Nephron (organoid): ENCODE results near the gene LRRC74B.

Experiments
- H3K27ac Mint-ChIP-seq, 3 experiments: 2 replicates each; pipeline ENCODE4 v1.8.0; 2020; ENCODE audit warnings: mixed read lengths in 3 of 3, mild to moderate bottlenecking in 2 of 3, moderate library complexity in 1 of 3
- H3K27me3 Mint-ChIP-seq: 2 replicates; pipeline ENCODE4 v1.8.0; 2021; ENCODE audit warnings: low read depth, mild to moderate bottlenecking, moderate library complexity, mixed read lengths
- H3K36me3 Mint-ChIP-seq: 2 replicates; pipeline ENCODE4 v1.8.0; 2020; ENCODE audit warnings: low read depth, mixed read lengths
- H3K4me1 Mint-ChIP-seq: 2 replicates; pipeline ENCODE4 v1.8.0; 2020; ENCODE audit warnings: mixed read lengths
- H3K4me3 Mint-ChIP-seq, 3 experiments: 2 replicates each; pipeline ENCODE4 v1.8.0; 2020; ENCODE audit warnings: mild to moderate bottlenecking in 3 of 3, mixed read lengths in 3 of 3, moderate library complexity in 2 of 3
- H3K9me3 Mint-ChIP-seq: 2 replicates; pipeline ENCODE4 v1.8.0; 2020; ENCODE audit warnings: mixed read lengths
- TF ChIP-seq, protein P1 (sequence below), 3 experiments: fragments of 200-600 bp; sonication (generic); IDR thresholded peaks; one replicate each; pipeline ENCODE4 v1.5.0; 2021; ENCODE audit warnings: antibody characterized with exemption in 3 of 3; ENCODE audit not compliant: unreplicated experiment in 3 of 3

The LRRC74B gene

DNA sequence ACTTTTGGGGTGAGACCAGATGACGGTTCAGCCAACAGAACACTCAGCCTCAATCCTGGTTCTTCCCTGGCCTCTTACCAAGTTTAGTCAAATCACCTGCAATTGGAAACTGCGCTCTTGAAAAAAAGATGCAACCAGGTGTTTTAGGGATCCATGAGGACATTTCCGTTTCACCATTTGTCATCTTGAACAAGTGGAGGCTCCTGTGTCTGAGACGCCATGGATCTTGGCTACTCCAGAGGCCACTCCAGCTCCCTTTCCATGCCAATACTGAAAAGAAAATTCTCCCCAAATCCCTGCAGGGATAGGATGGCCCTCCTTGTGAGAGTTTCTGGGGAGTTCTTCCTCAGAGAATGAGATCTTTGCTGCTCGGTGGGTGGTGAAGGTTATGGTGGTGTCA is 27.7 kb downstream of the LRRC74B start:
- TF ChIP-seq, protein P1, sequence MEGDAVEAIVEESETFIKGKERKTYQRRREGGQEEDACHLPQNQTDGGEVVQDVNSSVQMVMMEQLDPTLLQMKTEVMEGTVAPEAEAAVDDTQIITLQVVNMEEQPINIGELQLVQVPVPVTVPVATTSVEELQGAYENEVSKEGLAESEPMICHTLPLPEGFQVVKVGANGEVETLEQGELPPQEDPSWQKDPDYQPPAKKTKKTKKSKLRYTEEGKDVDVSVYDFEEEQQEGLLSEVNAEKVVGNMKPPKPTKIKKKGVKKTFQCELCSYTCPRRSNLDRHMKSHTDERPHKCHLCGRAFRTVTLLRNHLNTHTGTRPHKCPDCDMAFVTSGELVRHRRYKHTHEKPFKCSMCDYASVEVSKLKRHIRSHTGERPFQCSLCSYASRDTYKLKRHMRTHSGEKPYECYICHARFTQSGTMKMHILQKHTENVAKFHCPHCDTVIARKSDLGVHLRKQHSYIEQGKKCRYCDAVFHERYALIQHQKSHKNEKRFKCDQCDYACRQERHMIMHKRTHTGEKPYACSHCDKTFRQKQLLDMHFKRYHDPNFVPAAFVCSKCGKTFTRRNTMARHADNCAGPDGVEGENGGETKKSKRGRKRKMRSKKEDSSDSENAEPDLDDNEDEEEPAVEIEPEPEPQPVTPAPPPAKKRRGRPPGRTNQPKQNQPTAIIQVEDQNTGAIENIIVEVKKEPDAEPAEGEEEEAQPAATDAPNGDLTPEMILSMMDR (IDR thresholded peaks at IDR 0.05; ENCODE audit: unreplicated experiment in 3 of 3) = no peak
- Mint-ChIP-seq H3K4me3 (no peak overlapping the region), H3K27me3 (peaks cover 6% of the 10 kb centered on the region), H3K27ac (no peak overlapping the region), H3K36me3 (no peaks in the 10 kb centered on the region), H3K4me1 (no peaks in the 10 kb centered on the region), H3K9me3 (no peaks in the 10 kb centered on the region)

DNA sequence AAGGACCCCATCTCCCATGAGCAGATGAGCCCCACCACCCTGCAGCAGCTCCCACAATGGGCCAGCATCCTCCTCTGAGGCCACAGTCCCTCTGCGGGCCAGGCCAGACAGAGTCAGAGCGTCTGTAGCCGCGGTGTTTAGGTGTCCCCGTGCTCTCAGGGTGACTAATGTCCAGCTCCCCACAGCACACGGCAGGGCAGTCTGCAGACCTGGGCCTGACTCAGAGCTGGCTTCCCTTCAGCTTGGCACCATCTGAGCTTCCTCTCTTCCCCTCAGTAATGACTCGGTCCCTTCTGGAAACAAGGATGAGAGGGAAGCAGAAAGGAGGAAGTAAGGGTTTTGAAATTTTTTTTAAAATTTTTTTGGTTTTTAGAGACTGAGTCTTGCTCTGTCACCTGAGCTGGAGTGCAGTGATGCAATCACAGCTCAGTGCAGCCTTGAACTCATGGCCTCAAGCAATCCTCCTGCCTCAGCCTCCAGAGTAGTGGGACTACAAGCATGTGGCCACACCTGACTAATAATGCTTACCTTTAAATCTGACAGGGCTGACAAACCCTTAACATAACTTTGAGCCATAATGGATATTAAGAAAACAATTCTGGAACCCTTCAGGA is 28.5 kb downstream of the LRRC74B start:
- Mint-ChIP-seq H3K4me3 (no peak overlapping the region), H3K36me3 (no peaks in the 10 kb centered on the region), H3K27me3 (peaks cover 3% of the 10 kb centered on the region), H3K4me1 (no peaks in the 10 kb centered on the region), H3K27ac (no peak overlapping the region), H3K9me3 (no peaks in the 10 kb centered on the region)
- TF ChIP-seq, protein P1 (IDR thresholded peaks at IDR 0.05; ENCODE audit: unreplicated experiment in 3 of 3) = no peak

DNA sequence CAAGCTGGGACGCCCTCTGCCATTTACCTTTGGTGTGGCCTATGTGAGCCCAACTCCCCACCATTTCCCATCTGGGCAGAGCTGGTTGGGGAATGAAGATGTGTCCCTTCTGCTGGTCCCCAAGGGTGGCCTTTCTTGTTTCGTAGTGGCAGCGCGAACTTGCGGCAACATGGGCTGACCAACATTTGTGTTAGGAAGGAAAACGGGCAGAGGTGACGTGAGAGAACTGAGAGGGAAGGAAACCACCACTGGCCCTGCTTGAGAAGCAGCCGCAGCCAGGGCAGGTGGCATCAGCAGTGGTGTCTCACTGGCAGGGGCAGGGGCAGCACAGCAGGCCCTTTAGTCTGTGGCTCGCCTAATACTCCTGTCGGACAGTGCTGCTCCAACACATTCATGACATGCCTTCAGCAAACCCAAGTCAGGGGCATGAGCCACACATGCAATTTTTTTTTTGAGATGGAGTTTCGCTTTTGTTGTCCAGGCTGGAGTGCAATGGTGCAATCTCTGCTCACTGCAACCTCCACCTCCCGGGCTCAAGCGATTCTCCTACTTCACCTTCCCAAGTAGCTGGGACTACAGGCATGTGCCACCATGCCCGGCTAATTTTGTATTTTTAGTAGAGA is 29.9 kb downstream of the LRRC74B start:
- no peaks in the 10 kb centered on the region for H3K36me3 Mint-ChIP-seq

DNA sequence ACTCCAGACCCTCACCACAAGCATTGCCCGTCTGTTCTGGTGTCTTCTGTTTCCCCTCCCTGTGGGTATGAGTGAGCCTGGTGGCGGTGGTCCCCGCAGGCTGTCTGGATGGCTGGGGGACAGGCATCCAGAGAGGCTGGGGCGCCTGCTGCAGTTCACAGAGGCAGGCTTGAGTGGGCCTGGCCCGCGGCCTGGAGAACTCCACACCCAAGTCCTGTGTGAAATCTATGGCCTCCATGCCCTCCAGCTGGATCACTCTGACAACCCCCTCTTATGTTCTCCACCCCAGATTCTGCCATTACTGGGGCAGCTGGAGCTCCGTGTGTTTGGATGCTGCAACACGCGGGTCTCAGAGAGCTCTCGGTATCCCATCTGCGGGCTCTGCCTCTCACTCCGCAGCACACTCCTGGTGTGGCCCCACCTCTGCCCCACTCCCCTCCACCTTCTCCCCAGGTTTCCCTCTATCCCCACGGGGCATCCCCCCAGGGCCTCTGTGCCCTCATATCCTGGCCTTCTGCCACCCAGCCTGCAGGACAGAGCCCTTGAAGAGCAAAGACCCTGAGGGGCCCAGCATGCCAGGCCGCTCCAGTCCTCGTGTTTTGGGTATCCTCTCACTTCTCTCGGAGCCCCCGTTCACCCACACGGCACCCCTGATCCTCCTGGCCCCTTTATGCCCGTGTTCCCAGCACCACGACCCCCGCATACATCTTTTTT is 31.3 kb downstream of the LRRC74B start:
- Mint-ChIP-seq H3K4me1 (no peaks in the 10 kb centered on the region), H3K9me3 (no peaks in the 10 kb centered on the region), H3K27me3 (peaks cover 3% of the 10 kb centered on the region), H3K36me3 (no peaks in the 10 kb centered on the region), H3K27ac (no peak overlapping the region), H3K4me3 (no peak overlapping the region)
- TF ChIP-seq, protein P1 (IDR thresholded peaks at IDR 0.05; ENCODE audit: unreplicated experiment in 3 of 3) = no peak

More for the DNA sequence above, 29.9 kb downstream of the LRRC74B start:
- no peak overlapping the region for H3K27ac Mint-ChIP-seq
- peaks cover 3% of the 10 kb centered on the region for H3K27me3 Mint-ChIP-seq
- no peaks in the 10 kb centered on the region for H3K9me3 Mint-ChIP-seq
- TF ChIP-seq, protein P1 (IDR thresholded peaks at IDR 0.05; ENCODE audit: unreplicated experiment in 3 of 3) = no peak
- H3K4me3 Mint-ChIP-seq = no peak overlapping the region
- H3K4me1 Mint-ChIP-seq = no peaks in the 10 kb centered on the region

DNA sequence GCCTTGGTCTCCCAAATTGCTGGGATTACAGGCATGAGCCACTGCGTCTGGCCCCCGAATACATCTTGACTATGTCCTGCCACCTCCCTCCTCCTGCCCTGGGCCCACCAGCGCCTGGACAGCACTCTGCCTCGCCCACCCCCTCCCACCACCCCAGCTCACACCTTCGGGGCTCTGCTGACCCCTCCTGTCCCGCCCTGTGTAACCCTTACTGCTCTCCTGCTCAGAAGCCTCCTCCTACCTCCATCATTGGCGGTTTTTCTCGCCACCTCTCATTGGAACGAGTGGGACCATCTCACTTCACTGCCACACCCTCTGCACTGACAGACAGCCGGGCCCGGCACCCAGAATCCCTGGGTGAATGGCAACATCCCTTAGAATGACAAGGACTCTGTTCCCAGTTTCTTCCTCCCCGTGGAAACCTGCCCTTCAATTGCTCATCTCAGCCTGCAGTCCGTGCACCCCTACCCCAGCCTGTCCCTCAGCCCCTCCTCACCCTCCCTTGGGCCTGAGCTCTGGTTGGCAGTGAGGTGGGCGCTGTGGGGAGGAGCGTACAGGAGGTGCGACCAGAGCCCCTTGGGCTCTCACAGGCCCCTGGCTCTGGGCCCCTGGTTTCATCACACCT is 32.2 kb downstream of the LRRC74B start:
- Mint-ChIP-seq H3K4me1 (no peaks in the 10 kb centered on the region), H3K27ac (no peak overlapping the region), H3K36me3 (no peaks in the 10 kb centered on the region), H3K4me3 (no peak overlapping the region), H3K27me3 (peaks cover 3% of the 10 kb centered on the region), H3K9me3 (no peaks in the 10 kb centered on the region)
- TF ChIP-seq, protein P1 (IDR thresholded peaks at IDR 0.05; ENCODE audit: unreplicated experiment in 3 of 3) = no peak
